SK-N-SH (cell line): ENCODE results near the gene DFFB. TPM values are rescaled to one million over a fixed set of nuclear protein-coding genes. Genes with fewer than 3 reads are reported as not detected.

Experiments
- CTCF ChIA-PET: fragments of 300-600, 350-600 bp; formaldehyde crosslinking; extraction: SDS; loops from one replicate; lab custom pipeline; 2021; lab: Yijun Ruan, JAX
- POLR2A ChIA-PET: fragments of 350-600 bp; sonication (Branson Sonifier 250); formaldehyde crosslinking; extraction: SDS; loops from one replicate; lab custom pipeline; 2020; ENCODE audit warnings: antibody characterized with exemption, inconsistent platforms; lab: Yijun Ruan, JAX
- DNase-seq: peaks from one replicate; pipeline ENCODE4 v3.0.0; 2012
- H2AFZ ChIP-seq: fragments of 200-600 bp; sonication (generic); 2 replicates; pipeline ENCODE4 v1.8.1; 2016; ENCODE audit warnings: antibody characterized with exemption, mild to moderate bottlenecking, low read depth
- H3F3A ChIP-seq: fragments of 200-600 bp; sonication (generic); replicated peaks from 2 replicates; pipeline ENCODE3; 2016; ENCODE audit warnings: antibody characterized with exemption, mild to moderate bottlenecking; ENCODE audit not compliant: insufficient read depth
- H3K27ac ChIP-seq, 2 experiments: fragments of 200-500 bp in 1 of 2; fragments of 200-600 bp in 1 of 2; sonication (Bioruptor generic) in 1 of 2; sonication (generic), shearing (Covaris generic) in 1 of 2; 2 replicates each; pipeline versions ENCODE4 v1.5.1 to v1.6.1; 2014 to 2016; ENCODE audit warnings: low read depth in 2 of 2, inconsistent platforms in 1 of 2, low read length in 1 of 2, mild to moderate bottlenecking in 1 of 2, mixed read lengths in 1 of 2
- H3K27me3 ChIP-seq: fragments of 200-600 bp; sonication (generic), shearing (Covaris generic); 2 replicates; pipeline ENCODE4 v1.6.1; 2016; ENCODE audit warnings: mixed run types; ENCODE audit not compliant: insufficient read depth
- H3K36me3 ChIP-seq, 2 experiments: fragments of 200-500 bp in 1 of 2; fragments of 200-600 bp in 1 of 2; sonication (Bioruptor generic) in 1 of 2; sonication (generic) in 1 of 2; replicated peaks in 1 of 2; 2 replicates each; pipeline versions ENCODE3 to v1.5.1; 2014 to 2016; ENCODE audit warnings: low read length in 1 of 2, mild to moderate bottlenecking in 1 of 2; ENCODE audit not compliant: insufficient read depth in 2 of 2, control insufficient read depth in 1 of 2
- H3K4me1 ChIP-seq, 2 experiments: fragments of 200-500 bp in 1 of 2; fragments of 200-600 bp in 1 of 2; sonication (Bioruptor generic) in 1 of 2; sonication (generic), shearing (Covaris generic) in 1 of 2; 2 replicates each; pipeline versions ENCODE4 v1.5.1 to v1.6.1; 2014 to 2016; ENCODE audit warnings: low read depth in 1 of 2, low read length in 1 of 2, mixed run types in 1 of 2; ENCODE audit not compliant: insufficient read depth in 2 of 2, control insufficient read depth in 1 of 2
- H3K4me2 ChIP-seq: fragments of 200-600 bp; sonication (generic), shearing (Covaris generic); 2 replicates; pipeline ENCODE4 v1.6.1; 2017; ENCODE audit warnings: mixed run types
- H3K4me3 ChIP-seq, 2 experiments: fragments of 200-500 bp in 1 of 2; fragments of 200-600 bp in 1 of 2; sonication (Bioruptor generic) in 1 of 2; sonication (generic), shearing (Covaris generic) in 1 of 2; 2 replicates each; pipeline versions ENCODE4 v1.5.1 to v1.8.1; 2014 to 2016; ENCODE audit warnings: low read depth in 2 of 2, inconsistent platforms in 1 of 2, low read length in 1 of 2, mild to moderate bottlenecking in 1 of 2, mixed read lengths in 1 of 2, moderate library complexity in 1 of 2
- H3K79me2 ChIP-seq: fragments of 200-600 bp; sonication (generic); 2 replicates; pipeline ENCODE4 v1.8.1; 2017; ENCODE audit warnings: mild to moderate bottlenecking; ENCODE audit not compliant: insufficient read depth
- H3K9ac ChIP-seq: fragments of 200-600 bp; sonication (generic); 2 replicates; pipeline ENCODE4 v1.6.1; 2017; ENCODE audit warnings: mixed run types
- H3K9me2 ChIP-seq: fragments of 200-600 bp; sonication (generic); 2 replicates; pipeline ENCODE4 v1.6.1; 2017; ENCODE audit warnings: mixed run types
- H3K9me3 ChIP-seq: fragments of 200-600 bp; sonication (generic); 2 replicates; pipeline ENCODE4 v1.6.1; 2017; ENCODE audit warnings: mixed run types, mild to moderate bottlenecking, moderate library complexity
- H4K20me1 ChIP-seq: fragments of 200-600 bp; sonication (generic); 2 replicates; pipeline ENCODE4 v1.6.1; 2017; ENCODE audit warnings: mild to moderate bottlenecking, mixed run types; ENCODE audit not compliant: insufficient read depth
- CHD2 ChIP-seq: fragments of 150-350 bp; IDR thresholded peaks from 2 replicates; pipeline ENCODE4 v1.6.1; 2018; ENCODE audit warnings: low read length; ENCODE audit not compliant: partially characterized antibody
- EP300 ChIP-seq, 2 experiments: IDR thresholded peaks; 2 replicates each; pipeline versions ENCODE4 v1.4.0 to v1.6.1; 2012; ENCODE audit warnings: borderline replicate concordance in 1 of 2, low read depth in 1 of 2, low read length in 1 of 2
- FOSL2 ChIP-seq: IDR thresholded peaks from 2 replicates; pipeline ENCODE4 v1.4.0; 2012; ENCODE audit warnings: low read depth, mild to moderate bottlenecking, moderate library complexity, borderline replicate concordance
- FOXJ3 ChIP-seq: sonication (generic); formaldehyde crosslinking; IDR thresholded peaks from 2 replicates; pipeline ENCODE4 v1.5.1; 2020; ENCODE audit warnings: mild to moderate bottlenecking, missing genetic modification reagents
- GABPA ChIP-seq: IDR thresholded peaks from 2 replicates; pipeline ENCODE4 v1.4.0; 2012; ENCODE audit warnings: low read depth, mild to moderate bottlenecking
- JUND ChIP-seq: IDR thresholded peaks from 2 replicates; pipeline ENCODE4 v1.4.0; 2012
- MEF2A ChIP-seq: IDR thresholded peaks from 2 replicates; pipeline ENCODE4 v1.4.0; 2012; ENCODE audit warnings: low read depth, borderline replicate concordance
- NFIC ChIP-seq: IDR thresholded peaks from 2 replicates; pipeline ENCODE4 v1.4.0; 2012; ENCODE audit warnings: borderline replicate concordance
- POLR2AphosphoS5 ChIP-seq: IDR thresholded peaks from 2 replicates; pipeline ENCODE4 v1.6.1; 2012; ENCODE audit warnings: low read depth, low read length
- RAD21 ChIP-seq: IDR thresholded peaks from 2 replicates; pipeline ENCODE4 v1.6.1; 2012; ENCODE audit warnings: mild to moderate bottlenecking, low read length
- RCOR1 ChIP-seq: fragments of 150-350 bp; IDR thresholded peaks from 2 replicates; pipeline ENCODE4 v1.6.1; 2017; ENCODE audit warnings: antibody characterized with exemption, low read length
- RFX5 ChIP-seq: IDR thresholded peaks from 2 replicates; pipeline ENCODE4 v1.6.1; 2012; ENCODE audit warnings: mild to moderate bottlenecking, improper control_type of control experiment, low read length
- SIN3A ChIP-seq: IDR thresholded peaks from 2 replicates; pipeline ENCODE4 v1.6.1; 2012; ENCODE audit warnings: low read depth, mild to moderate bottlenecking, low read length, moderate library complexity, borderline replicate concordance
- TAF1 ChIP-seq: IDR thresholded peaks from 2 replicates; pipeline ENCODE4 v1.6.1; 2012; ENCODE audit warnings: low read depth, mild to moderate bottlenecking, low read length, moderate library complexity, borderline replicate concordance
- TEAD4 ChIP-seq: IDR thresholded peaks from 2 replicates; pipeline ENCODE4 v1.4.0; 2012; ENCODE audit warnings: mild to moderate bottlenecking, borderline replicate concordance; ENCODE audit not compliant: insufficient read depth
- YY1 ChIP-seq: IDR thresholded peaks from 2 replicates; pipeline ENCODE4 v1.4.0; 2012; ENCODE audit warnings: low read depth, mild to moderate bottlenecking
- WGBS: methylation state at CpG from one replicate; pipeline ENCODE4 v1.1.6; 2017; ENCODE audit warnings: low lambda C conversion rate; 5-methylcytosine and 5-hydroxymethylcytosine counted together
- polyA plus RNA-seq, 3 experiments: library from polyadenylated mRNA; depleted of rRNA; stranded (reverse); fragments of >200 nt; gene quantifications; 2 replicates each; pipeline ENCODE4 v1.2.3, GENCODE V29; 2012
- TF ChIP-seq, protein P1 (sequence below): IDR thresholded peaks from 2 replicates; pipeline ENCODE4 v1.4.0; 2012; ENCODE audit warnings: low read depth, borderline replicate concordance
- TF ChIP-seq, protein P2 (sequence below): IDR thresholded peaks from 2 replicates; pipeline ENCODE4; 2012
- TF ChIP-seq, protein P3 (sequence below): fragments of 150-350 bp; IDR thresholded peaks from 2 replicates; pipeline ENCODE4 v1.6.1; 2016; ENCODE audit warnings: mild to moderate bottlenecking, low read depth, low read length
- TF ChIP-seq, protein P4 (sequence below): fragments of 200-600 bp; sonication (generic); IDR thresholded peaks from 2 replicates; pipeline ENCODE4 v1.6.1; 2017; ENCODE audit warnings: antibody characterized with exemption, mild to moderate bottlenecking, moderate library complexity

The DFFB gene
- polyA plus RNA-seq, 1 of the 3 experiments (the other 2 are of a cell fraction), result 8.2 TPM

GRCh38 chr1:3912809-3913685, 55.8 kb downstream of the DFFB start:
- ChIA-PET CTCF (interaction anchor here (1.0 kb wide), 1 partner anchor 25 kb away, joined by 3 read pairs; no protein-coding TSS in a partner anchor), POLR2A (no interaction called here)
- Histone ChIP-seq H4K20me1 (no peaks in the 10 kb centered on the region), H3K27ac (no peak overlapping the region), H3K4me2 (no peak overlapping the region), H3K4me1 (no peaks in the 10 kb centered on the region; a peak in 1 of 4 replicates), H3K36me3 (no peaks in the 10 kb centered on the region), H3K4me3 (no peak overlapping the region), H3F3A (no peaks in the 10 kb centered on the region), H3K79me2 (no peaks in the 10 kb centered on the region), H3K27me3 (no peaks in the 10 kb centered on the region), H3K9me3 (no peaks in the 10 kb centered on the region), H3K9me2 (no peaks in the 10 kb centered on the region), H2AFZ (no peak overlapping the region), H3K9ac (no peak overlapping the region)
- DNase-seq, result no peak
- TF ChIP-seq TAF1, result no peak
- no peak for TF ChIP-seq RFX5
- TF ChIP-seq TEAD4, result no peak
- TF ChIP-seq, protein P1, sequence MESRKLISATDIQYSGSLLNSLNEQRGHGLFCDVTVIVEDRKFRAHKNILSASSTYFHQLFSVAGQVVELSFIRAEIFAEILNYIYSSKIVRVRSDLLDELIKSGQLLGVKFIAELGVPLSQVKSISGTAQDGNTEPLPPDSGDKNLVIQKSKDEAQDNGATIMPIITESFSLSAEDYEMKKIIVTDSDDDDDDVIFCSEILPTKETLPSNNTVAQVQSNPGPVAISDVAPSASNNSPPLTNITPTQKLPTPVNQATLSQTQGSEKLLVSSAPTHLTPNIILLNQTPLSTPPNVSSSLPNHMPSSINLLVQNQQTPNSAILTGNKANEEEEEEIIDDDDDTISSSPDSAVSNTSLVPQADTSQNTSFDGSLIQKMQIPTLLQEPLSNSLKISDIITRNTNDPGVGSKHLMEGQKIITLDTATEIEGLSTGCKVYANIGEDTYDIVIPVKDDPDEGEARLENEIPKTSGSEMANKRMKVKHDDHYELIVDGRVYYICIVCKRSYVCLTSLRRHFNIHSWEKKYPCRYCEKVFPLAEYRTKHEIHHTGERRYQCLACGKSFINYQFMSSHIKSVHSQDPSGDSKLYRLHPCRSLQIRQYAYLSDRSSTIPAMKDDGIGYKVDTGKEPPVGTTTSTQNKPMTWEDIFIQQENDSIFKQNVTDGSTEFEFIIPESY, result no peak
- TF ChIP-seq EP300 (IDR thresholded peaks at IDR 0.05; ENCODE audit: borderline replicate concordance in 1 of 2, low read depth in 1 of 2, low read length in 1 of 2), result no peak
- TF ChIP-seq, protein P2, sequence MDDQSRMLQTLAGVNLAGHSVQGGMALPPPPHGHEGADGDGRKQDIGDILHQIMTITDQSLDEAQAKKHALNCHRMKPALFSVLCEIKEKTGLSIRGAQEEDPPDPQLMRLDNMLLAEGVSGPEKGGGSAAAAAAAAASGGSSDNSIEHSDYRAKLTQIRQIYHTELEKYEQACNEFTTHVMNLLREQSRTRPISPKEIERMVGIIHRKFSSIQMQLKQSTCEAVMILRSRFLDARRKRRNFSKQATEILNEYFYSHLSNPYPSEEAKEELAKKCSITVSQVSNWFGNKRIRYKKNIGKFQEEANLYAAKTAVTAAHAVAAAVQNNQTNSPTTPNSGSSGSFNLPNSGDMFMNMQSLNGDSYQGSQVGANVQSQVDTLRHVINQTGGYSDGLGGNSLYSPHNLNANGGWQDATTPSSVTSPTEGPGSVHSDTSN, result no peak
- no peak for TF ChIP-seq JUND
- TF ChIP-seq, protein P3, sequence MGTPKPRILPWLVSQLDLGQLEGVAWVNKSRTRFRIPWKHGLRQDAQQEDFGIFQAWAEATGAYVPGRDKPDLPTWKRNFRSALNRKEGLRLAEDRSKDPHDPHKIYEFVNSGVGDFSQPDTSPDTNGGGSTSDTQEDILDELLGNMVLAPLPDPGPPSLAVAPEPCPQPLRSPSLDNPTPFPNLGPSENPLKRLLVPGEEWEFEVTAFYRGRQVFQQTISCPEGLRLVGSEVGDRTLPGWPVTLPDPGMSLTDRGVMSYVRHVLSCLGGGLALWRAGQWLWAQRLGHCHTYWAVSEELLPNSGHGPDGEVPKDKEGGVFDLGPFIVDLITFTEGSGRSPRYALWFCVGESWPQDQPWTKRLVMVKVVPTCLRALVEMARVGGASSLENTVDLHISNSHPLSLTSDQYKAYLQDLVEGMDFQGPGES, result no peak
- TF ChIP-seq MEF2A, result no peak
- no peak for TF ChIP-seq CHD2
- TF ChIP-seq RCOR1, result no peak
- TF ChIP-seq POLR2AphosphoS5, result no peak
- no peak for TF ChIP-seq YY1
- TF ChIP-seq FOSL2, result no peak
- TF ChIP-seq GABPA, result no peak
- TF ChIP-seq, protein P4, sequence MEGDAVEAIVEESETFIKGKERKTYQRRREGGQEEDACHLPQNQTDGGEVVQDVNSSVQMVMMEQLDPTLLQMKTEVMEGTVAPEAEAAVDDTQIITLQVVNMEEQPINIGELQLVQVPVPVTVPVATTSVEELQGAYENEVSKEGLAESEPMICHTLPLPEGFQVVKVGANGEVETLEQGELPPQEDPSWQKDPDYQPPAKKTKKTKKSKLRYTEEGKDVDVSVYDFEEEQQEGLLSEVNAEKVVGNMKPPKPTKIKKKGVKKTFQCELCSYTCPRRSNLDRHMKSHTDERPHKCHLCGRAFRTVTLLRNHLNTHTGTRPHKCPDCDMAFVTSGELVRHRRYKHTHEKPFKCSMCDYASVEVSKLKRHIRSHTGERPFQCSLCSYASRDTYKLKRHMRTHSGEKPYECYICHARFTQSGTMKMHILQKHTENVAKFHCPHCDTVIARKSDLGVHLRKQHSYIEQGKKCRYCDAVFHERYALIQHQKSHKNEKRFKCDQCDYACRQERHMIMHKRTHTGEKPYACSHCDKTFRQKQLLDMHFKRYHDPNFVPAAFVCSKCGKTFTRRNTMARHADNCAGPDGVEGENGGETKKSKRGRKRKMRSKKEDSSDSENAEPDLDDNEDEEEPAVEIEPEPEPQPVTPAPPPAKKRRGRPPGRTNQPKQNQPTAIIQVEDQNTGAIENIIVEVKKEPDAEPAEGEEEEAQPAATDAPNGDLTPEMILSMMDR, result no peak
- TF ChIP-seq NFIC, result no peak
- TF ChIP-seq FOXJ3, result no peak
- TF ChIP-seq SIN3A, result no peak
- TF ChIP-seq RAD21, result no peak
- 87% methylated on average over 9 of the region's 23 CpGs for WGBS
